H1 (cell line): ENCODE measurements around the gene CCDC137. TPM values are rescaled to one million over a fixed set of nuclear protein-coding genes. Genes with fewer than 3 reads are reported as not detected.
A peak's percentile ranks its signal among the peaks of the same experiment; 100 is the strongest.

Source experiments
- ATF2 ChIP-seq: IDR thresholded peaks from 2 replicates; pipeline ENCODE4 v1.6.1; 2012; ENCODE audit warnings: low read length, inconsistent platforms
- CTBP2 ChIP-seq: IDR thresholded peaks from 2 replicates; pipeline ENCODE4 v1.7.0; 2011; ENCODE audit warnings: borderline replicate concordance, mild to moderate bottlenecking, moderate library complexity, mixed read lengths, low read length; ENCODE audit not compliant: insufficient read depth, insufficient read length
- POLR2A ChIP-seq, 2 experiments: IDR thresholded peaks; 1 replicate in 1 of 2; 2 replicates in 1 of 2; pipeline ENCODE4 v1.6.1; 2011; ENCODE audit warnings: low read depth in 2 of 2, low read length in 2 of 2, mild to moderate bottlenecking in 2 of 2; ENCODE audit errors: control extremely low read depth in 1 of 2
- POLR2AphosphoS5 ChIP-seq: IDR thresholded peaks from 2 replicates; pipeline ENCODE4 v1.6.1; 2011; ENCODE audit warnings: low read depth, low read length
- RAD21 ChIP-seq, 2 experiments: IDR thresholded peaks in 1 of 2; conservative IDR thresholded peaks in 1 of 2; 2 replicates each; pipeline ENCODE4 v1.6.1; 2011; ENCODE audit warnings: low read depth in 2 of 2, low read length in 2 of 2, improper control_type of control experiment in 1 of 2, inconsistent platforms in 1 of 2, mild to moderate bottlenecking in 1 of 2, moderate library complexity in 1 of 2
- TBP ChIP-seq: IDR thresholded peaks from 2 replicates; pipeline ENCODE4 v1.6.1; 2011; ENCODE audit warnings: low read depth, low read length, improper control_type of control experiment
- polyA plus RNA-seq, 7 experiments: library from polyadenylated mRNA; depleted of rRNA in 3 of 7; stranded (reverse) in 5 of 7; unstranded in 2 of 7; fragments of >200 nt in 5 of 7; fragments of 200-250 nt in 2 of 7; gene quantifications; 1 replicate in 5 of 7; 2 replicates in 1 of 7; 4 replicates in 1 of 7; pipeline versions ENCODE4 v1.2.1 to v1.2.3, GENCODE V29; 2011 to 2013; ENCODE audit warnings: missing spikeins in 2 of 7, mixed read lengths in 2 of 7
- total RNA-seq: library from RNA; stranded (reverse); fragmentation: NEBNext Ultra II Directional; extraction: Animal tissue kit (Norgen Biotek cat#: 25700); gene quantifications from 2 replicates; pipeline ENCODE4 v1.2.1, GENCODE V29; 2021

Gene CCDC137
- total and polyA plus RNA-seq, 2 of the 8 experiments (the other 6 are each of a cell fraction or from before 2014, with no cell fraction given): 17.6 to 38.6 TPM

- TF ChIP-seq RAD21 (IDR thresholded peaks at IDR 0.05 in 1 of 2, conservative IDR thresholded peaks at IDR 0.05 in 1 of 2; ENCODE audit: low read depth in 2 of 2, low read length in 2 of 2) (no peak), CTBP2 (no peak), ATF2 (peak; percentile 9; the same call in 1 of the 2 replicates), POLR2AphosphoS5 (peak; percentile 20; the same call in 1 of the 2 replicates), POLR2A (IDR thresholded peaks at IDR 0.05; ENCODE audit: control extremely low read depth in 1 of 2, low read depth in 2 of 2, low read length in 2 of 2) (peak in 1 of 2 experiments; percentile 27; a peak in 1 of 3 replicates), TBP (no peak)
Measured at GRCh38 chr17:81710514-81711308, 44.2 kb downstream of the CCDC137 start (continued).
